ENCODE measurements around the gene IKBKG. TPM values are rescaled to one million over a fixed set of nuclear protein-coding genes. Genes with fewer than 3 reads are reported as not detected.

The IKBKG gene
- total RNA-seq, 1 donor from 2014 or later: 16.7 TPM

DNA sequence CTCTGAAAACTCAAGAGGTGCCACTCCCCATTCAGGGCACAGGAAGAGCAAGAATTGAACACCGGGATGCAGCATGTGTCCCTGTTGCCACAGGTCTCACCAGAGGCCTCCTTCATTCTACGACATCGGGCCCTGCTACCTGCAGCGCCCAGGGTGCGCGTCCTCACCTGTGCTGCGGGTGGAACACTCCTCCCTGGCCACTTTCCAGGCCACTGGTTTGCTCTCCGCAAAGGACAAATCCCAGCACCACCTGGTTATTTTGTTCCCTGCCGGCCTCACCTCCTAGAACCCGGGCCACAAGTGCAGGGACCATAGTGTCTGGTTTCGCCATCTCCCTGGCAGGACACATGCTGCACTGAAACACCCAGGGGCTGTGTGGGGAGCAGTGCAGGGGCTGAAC is 17.1 kb upstream of the IKBKG start:
- H3K27ac Mint-ChIP-seq: peak overlapping the region; percentile 37
- TF ChIP-seq, protein P1, sequence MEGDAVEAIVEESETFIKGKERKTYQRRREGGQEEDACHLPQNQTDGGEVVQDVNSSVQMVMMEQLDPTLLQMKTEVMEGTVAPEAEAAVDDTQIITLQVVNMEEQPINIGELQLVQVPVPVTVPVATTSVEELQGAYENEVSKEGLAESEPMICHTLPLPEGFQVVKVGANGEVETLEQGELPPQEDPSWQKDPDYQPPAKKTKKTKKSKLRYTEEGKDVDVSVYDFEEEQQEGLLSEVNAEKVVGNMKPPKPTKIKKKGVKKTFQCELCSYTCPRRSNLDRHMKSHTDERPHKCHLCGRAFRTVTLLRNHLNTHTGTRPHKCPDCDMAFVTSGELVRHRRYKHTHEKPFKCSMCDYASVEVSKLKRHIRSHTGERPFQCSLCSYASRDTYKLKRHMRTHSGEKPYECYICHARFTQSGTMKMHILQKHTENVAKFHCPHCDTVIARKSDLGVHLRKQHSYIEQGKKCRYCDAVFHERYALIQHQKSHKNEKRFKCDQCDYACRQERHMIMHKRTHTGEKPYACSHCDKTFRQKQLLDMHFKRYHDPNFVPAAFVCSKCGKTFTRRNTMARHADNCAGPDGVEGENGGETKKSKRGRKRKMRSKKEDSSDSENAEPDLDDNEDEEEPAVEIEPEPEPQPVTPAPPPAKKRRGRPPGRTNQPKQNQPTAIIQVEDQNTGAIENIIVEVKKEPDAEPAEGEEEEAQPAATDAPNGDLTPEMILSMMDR (IDR thresholded peaks at IDR 0.05; ENCODE audit: unreplicated experiment): no peak
- H3K4me1 Mint-ChIP-seq (ENCODE audit: low read depth): peaks cover 6% of the 10 kb centered on the region
- peaks cover 3% of the 10 kb centered on the region for H3K36me3 Mint-ChIP-seq (ENCODE audit: insufficient read depth)
- no peak overlapping the region for H3K4me3 Mint-ChIP-seq (ENCODE audit: low read depth)
- H3K9me3 Mint-ChIP-seq (ENCODE audit: low read depth): peaks cover 6% of the 10 kb centered on the region
- no peak for DNase-seq (ENCODE audit: low spot score, unreplicated experiment)
- no peaks in the 10 kb centered on the region for H3K27me3 Mint-ChIP-seq

- Mint-ChIP-seq H3K36me3 (ENCODE audit: insufficient read depth) (peaks cover 3% of the 10 kb centered on the region), H3K27me3 (no peaks in the 10 kb centered on the region), H3K27ac (no peak overlapping the region), H3K9me3 (ENCODE audit: low read depth) (no peaks in the 10 kb centered on the region), H3K4me1 (ENCODE audit: low read depth) (peaks cover 6% of the 10 kb centered on the region), H3K4me3 (ENCODE audit: low read depth) (no peak overlapping the region)
- no peak for DNase-seq (ENCODE audit: low spot score, unreplicated experiment)
- TF ChIP-seq, protein P1 (IDR thresholded peaks at IDR 0.05; ENCODE audit: unreplicated experiment): no peak
Measured at GRCh38 chrX:154531626-154532025, 15.8 kb upstream of the IKBKG start.

- Mint-ChIP-seq H3K27me3 (no peaks in the 10 kb centered on the region), H3K9me3 (ENCODE audit: low read depth) (no peaks in the 10 kb centered on the region), H3K4me3 (ENCODE audit: low read depth) (no peak overlapping the region), H3K4me1 (ENCODE audit: low read depth) (no peaks in the 10 kb centered on the region), H3K36me3 (ENCODE audit: insufficient read depth) (peaks cover 3% of the 10 kb centered on the region), H3K27ac (no peak overlapping the region)
- no peak for DNase-seq (ENCODE audit: low spot score, unreplicated experiment)
- TF ChIP-seq, protein P1 (IDR thresholded peaks at IDR 0.05; ENCODE audit: unreplicated experiment): no peak
Measured at GRCh38 chrX:154532690-154533089, 14.7 kb upstream of the IKBKG start.

GRCh38 chrX:154534526-154535322 is 12.7 kb upstream of the IKBKG start:
- peak overlapping the region; percentile 29 for H3K27ac Mint-ChIP-seq
- no peak overlapping the region for H3K4me3 Mint-ChIP-seq (ENCODE audit: low read depth)
- DNase-seq (ENCODE audit: low spot score, unreplicated experiment): peak; percentile 81
- TF ChIP-seq, protein P1 (IDR thresholded peaks at IDR 0.05; ENCODE audit: unreplicated experiment): peak; percentile 92
- H3K27me3 Mint-ChIP-seq: no peaks in the 10 kb centered on the region
- peaks cover 7% of the 10 kb centered on the region for H3K36me3 Mint-ChIP-seq (ENCODE audit: insufficient read depth)
- H3K9me3 Mint-ChIP-seq (ENCODE audit: low read depth): peaks cover 5% of the 10 kb centered on the region
- no peaks in the 10 kb centered on the region for H3K4me1 Mint-ChIP-seq (ENCODE audit: low read depth)

GRCh38 chrX:154535892-154536291 is 11.5 kb upstream of the IKBKG start:
- no peak overlapping the region for H3K4me3 Mint-ChIP-seq (ENCODE audit: low read depth)
- no peaks in the 10 kb centered on the region for H3K4me1 Mint-ChIP-seq (ENCODE audit: low read depth)
- no peak for DNase-seq (ENCODE audit: low spot score, unreplicated experiment)
- TF ChIP-seq, protein P1 (IDR thresholded peaks at IDR 0.05; ENCODE audit: unreplicated experiment): no peak
- no peaks in the 10 kb centered on the region for H3K27me3 Mint-ChIP-seq
- peaks cover 7% of the 10 kb centered on the region for H3K36me3 Mint-ChIP-seq (ENCODE audit: insufficient read depth)
- H3K9me3 Mint-ChIP-seq (ENCODE audit: low read depth): peaks cover 5% of the 10 kb centered on the region
- no peak overlapping the region for H3K27ac Mint-ChIP-seq

Data from progenitor cell of endocrine pancreas (in vitro differentiated cells).